ENCODE results near the gene IKZF2.
A peak's percentile ranks its signal among the peaks of the same experiment; 100 is the strongest.

IKZF2 gene

GRCh38 chr2:213013979-213014378 lies 137.4 kb downstream of the IKZF2 start:
- Histone ChIP-seq H3K4me3 (ENCODE audit: low read depth, low read length) (no peak overlapping the region), H3K36me3 (no peaks in the 10 kb centered on the region)
- no peak for TF ChIP-seq CTCF (IDR thresholded peaks at IDR 0.05; ENCODE audit: low read depth, low read length)

GRCh38 chr2:213011505-213011904 lies 139.9 kb downstream of the IKZF2 start:
- Histone ChIP-seq H3K9me3 (no peaks in the 10 kb centered on the region), H3K4me1 (no peaks in the 10 kb centered on the region), H3K27me3 (peaks cover 6% of the 10 kb centered on the region), H3K36me3 (no peaks in the 10 kb centered on the region), H3K4me3 (ENCODE audit: low read depth, low read length) (no peak overlapping the region)
- no peak for DNase-seq
- no peak for TF ChIP-seq CTCF (IDR thresholded peaks at IDR 0.05; ENCODE audit: low read depth, low read length)

More at GRCh38 chr2:213013979-213014378, 137.4 kb downstream of the IKZF2 start:
- Histone ChIP-seq H3K9me3 (no peaks in the 10 kb centered on the region), H3K4me1 (no peaks in the 10 kb centered on the region), H3K27me3 (peaks cover 6% of the 10 kb centered on the region)
- DNase-seq = no peak

GRCh38 chr2:213010106-213010779 lies 141.2 kb downstream of the IKZF2 start:
- no peak for TF ChIP-seq CTCF (IDR thresholded peaks at IDR 0.05; ENCODE audit: low read depth, low read length)
- Histone ChIP-seq H3K27me3 (no peaks in the 10 kb centered on the region; the same call in 1 of the 2 replicates), H3K4me1 (no peaks in the 10 kb centered on the region), H3K4me3 (ENCODE audit: low read depth, low read length) (no peak overlapping the region), H3K9me3 (no peaks in the 10 kb centered on the region), H3K36me3 (no peaks in the 10 kb centered on the region)
- no peak for DNase-seq

- H3K27me3 ChIP-seq = no peaks in the 10 kb centered on the region; the same call in 1 of the 2 replicates
- H3K9me3 ChIP-seq = no peaks in the 10 kb centered on the region
- no peaks in the 10 kb centered on the region for H3K36me3 ChIP-seq
- no peaks in the 10 kb centered on the region for H3K4me1 ChIP-seq
- no peak overlapping the region for H3K4me3 ChIP-seq (ENCODE audit: low read depth, low read length)
- peak; percentile 7 for DNase-seq
- no peak for TF ChIP-seq CTCF (IDR thresholded peaks at IDR 0.05; ENCODE audit: low read depth, low read length)
Measured at GRCh38 chr2:213007290-213007838, 144.0 kb downstream of the IKZF2 start.

- DNase-seq = no peak
- H3K4me3 ChIP-seq (ENCODE audit: low read depth, low read length) = no peak overlapping the region
- no peaks in the 10 kb centered on the region for H3K4me1 ChIP-seq
- no peak for TF ChIP-seq CTCF (IDR thresholded peaks at IDR 0.05; ENCODE audit: low read depth, low read length)
- H3K36me3 ChIP-seq = no peaks in the 10 kb centered on the region
- H3K9me3 ChIP-seq = no peaks in the 10 kb centered on the region
- no peaks in the 10 kb centered on the region; the same call in 1 of the 2 replicates for H3K27me3 ChIP-seq
Measured at GRCh38 chr2:213004197-213004821, 147.1 kb downstream of the IKZF2 start.

- H3K4me1 ChIP-seq = no peaks in the 10 kb centered on the region
- no peak for TF ChIP-seq CTCF (IDR thresholded peaks at IDR 0.05; ENCODE audit: low read depth, low read length)
- H3K27me3 ChIP-seq = no peaks in the 10 kb centered on the region; the same call in 1 of the 2 replicates
- H3K9me3 ChIP-seq = no peaks in the 10 kb centered on the region
- no peak for DNase-seq
- H3K4me3 ChIP-seq (ENCODE audit: low read depth, low read length) = no peak overlapping the region
- no peaks in the 10 kb centered on the region for H3K36me3 ChIP-seq
Measured at GRCh38 chr2:213002383-213002782, 149.0 kb downstream of the IKZF2 start.
